HepG2 (cell line): ENCODE measurements around the gene NUDT22. TPM values are rescaled to one million over a fixed set of nuclear protein-coding genes. Genes with fewer than 3 reads are reported as not detected.

ENCODE experiments used
- ATAC-seq: fragments of 200-7000 bp; cut with Tn5 transposase; 3 replicates; pipeline ENCODE4 v1.9.1; 2020; ENCODE audit warnings: mild to moderate bottlenecking, moderate library complexity
- BruUV-seq: library from RNA; stranded (reverse); fragments of 400-500 nt; replicated peaks from 2 replicates; lab custom pipeline; 2021; lab: Mats Ljungman, UMichigan
- CTCF ChIA-PET: fragments of 300-600 bp; formaldehyde crosslinking; extraction: SDS; loops from one replicate; lab custom pipeline; 2021; ENCODE audit warnings: low total read pairs, inconsistent platforms, low intra/inter-chr PET ratio; lab: Yijun Ruan, JAX
- POLR2A ChIA-PET: fragments of 350-600 bp; sonication (Branson Sonifier 250); formaldehyde crosslinking; loops from one replicate; lab custom pipeline; 2020; ENCODE audit warnings: antibody characterized with exemption, inconsistent platforms; lab: Yijun Ruan, JAX
- DNase-seq: peaks from one replicate; pipeline ENCODE4 v3.0.0-alpha.2; 2015; ENCODE audit warnings: low spot score
- FAIRE-seq: peaks from 3 replicates; lab custom pipeline; 2011; peaks lifted over from hg19 to GRCh38; lab: Jason Lieb, UNC
- H2AFZ ChIP-seq: one replicate; pipeline ENCODE4 v1.6.1; 2011; ENCODE audit warnings: low read length, inconsistent platforms
- H3K27ac ChIP-seq: fragments of 300-600 bp; 3 replicates; pipeline ENCODE4 v1.8.0; 2011; ENCODE audit warnings: mixed run types, mild to moderate bottlenecking, mixed read lengths, low read length, inconsistent platforms; ENCODE audit not compliant: insufficient read depth; ENCODE audit errors: extremely low read length
- H3K27me3 ChIP-seq, 2 experiments: fragments of 200-600 bp in 1 of 2; 2 replicates in 1 of 2; 3 replicates in 1 of 2; pipeline versions ENCODE4 v1.6.0 to v1.8.0; 2011; ENCODE audit warnings: low read length in 2 of 2, mild to moderate bottlenecking in 2 of 2, moderate library complexity in 2 of 2, inconsistent platforms in 1 of 2; ENCODE audit not compliant: insufficient read depth in 2 of 2, control insufficient read depth in 1 of 2
- H3K36me3 ChIP-seq, 2 experiments: fragments of 200-600 bp in 1 of 2; replicated peaks in 1 of 2; 2 replicates in 1 of 2; 3 replicates in 1 of 2; pipeline versions ENCODE4 v1.5.1 to v1.8.0; 2011; ENCODE audit warnings: low read length in 2 of 2, inconsistent platforms in 1 of 2; ENCODE audit not compliant: insufficient read depth in 2 of 2, control insufficient read depth in 1 of 2
- H3K4me1 ChIP-seq: 2 replicates; pipeline ENCODE4 v1.5.1; 2012; ENCODE audit warnings: low read length, inconsistent platforms; ENCODE audit not compliant: insufficient read depth
- H3K4me2 ChIP-seq: 2 replicates; pipeline ENCODE4 v1.6.0; 2011; ENCODE audit warnings: low read depth, low read length, inconsistent platforms
- H3K4me3 ChIP-seq, 3 experiments: fragments of 200-600 bp in 1 of 3; sonication (generic), shearing (Covaris generic) in 1 of 3; replicated peaks in 1 of 3; 2 replicates each; pipeline ENCODE4 v1.5.1; 2011 to 2016; ENCODE audit warnings: low read length in 3 of 3, inconsistent platforms in 2 of 3, low read depth in 2 of 3, mild to moderate bottlenecking in 2 of 3, control low read depth in 1 of 3, mixed read lengths in 1 of 3; ENCODE audit not compliant: insufficient read depth in 1 of 3
- H3K79me2 ChIP-seq: one replicate; pipeline ENCODE4 v1.6.1; 2011; ENCODE audit warnings: low read length, inconsistent platforms; ENCODE audit not compliant: insufficient read depth
- H3K9ac ChIP-seq: 2 replicates; pipeline ENCODE4 v1.6.0; 2011; ENCODE audit warnings: mild to moderate bottlenecking, low read depth, low read length, inconsistent platforms; ENCODE audit not compliant: insufficient read depth
- H3K9me3 ChIP-seq: 2 replicates; pipeline ENCODE4 v1.5.1; 2012; ENCODE audit warnings: mild to moderate bottlenecking, low read length
- H4K20me1 ChIP-seq: 2 replicates; pipeline ENCODE4 v1.6.0; 2011; ENCODE audit warnings: inconsistent platforms, mild to moderate bottlenecking, low read length, moderate library complexity; ENCODE audit not compliant: insufficient read depth
- FUBP1 ChIP-seq: sonication (generic); formaldehyde crosslinking; IDR thresholded peaks from 2 replicates; pipeline ENCODE4 v1.5.1; 2020; ENCODE audit warnings: missing genetic modification reagents, mild to moderate bottlenecking, borderline replicate concordance
- HNRNPLL ChIP-seq: fragments of 200-400 bp; formaldehyde crosslinking; IDR thresholded peaks from 2 replicates; pipeline ENCODE4 v1.6.1; 2017; ENCODE audit warnings: mild to moderate bottlenecking, low read depth, low read length; ENCODE audit not compliant: poor library complexity, severe bottlenecking
- HOXD1 ChIP-seq: sonication (generic); formaldehyde crosslinking; IDR thresholded peaks from 2 replicates; pipeline ENCODE4 v1.5.0; 2020; ENCODE audit warnings: missing genetic modification reagents
- MAF1 ChIP-seq: sonication (generic); formaldehyde crosslinking; IDR thresholded peaks from 2 replicates; pipeline ENCODE4 v1.5.0; 2020; ENCODE audit warnings: missing genetic modification reagents, borderline replicate concordance
- SCMH1 ChIP-seq: sonication (generic); formaldehyde crosslinking; IDR thresholded peaks from 2 replicates; pipeline ENCODE4 v1.9.0; 2021; ENCODE audit warnings: missing genetic modification reagents, mild to moderate bottlenecking, borderline replicate concordance
- TOE1 ChIP-seq: sonication (generic); formaldehyde crosslinking; IDR thresholded peaks from 2 replicates; pipeline ENCODE4 v1.4.0; 2020; ENCODE audit warnings: mild to moderate bottlenecking, missing genetic modification reagents
- ZFYVE20 ChIP-seq: sonication (generic); formaldehyde crosslinking; IDR thresholded peaks from 2 replicates; pipeline ENCODE4 v1.8.0; 2023; ENCODE audit warnings: low read depth, mild to moderate bottlenecking, moderate library complexity, missing genetic modification reagents, borderline replicate concordance
- ZNF136 ChIP-seq: sonication (generic); formaldehyde crosslinking; IDR thresholded peaks from 2 replicates; pipeline ENCODE4 v1.8.1; 2022; ENCODE audit warnings: low read depth, mild to moderate bottlenecking, moderate library complexity, missing genetic modification reagents
- ZNF576 ChIP-seq: sonication (generic); formaldehyde crosslinking; IDR thresholded peaks from 2 replicates; pipeline ENCODE4 v1.4.0; 2020; ENCODE audit warnings: mild to moderate bottlenecking, missing genetic modification reagents
- ZNF589 ChIP-seq: sonication (generic); formaldehyde crosslinking; conservative IDR thresholded peaks from 2 replicates; pipeline ENCODE4 v1.8.0; 2022; ENCODE audit warnings: mild to moderate bottlenecking, moderate library complexity, missing genetic modification reagents
- ZNF746 ChIP-seq: sonication (generic); formaldehyde crosslinking; IDR thresholded peaks from 2 replicates; pipeline ENCODE4 v1.8.0; 2022; ENCODE audit warnings: mild to moderate bottlenecking, missing genetic modification reagents
- WGBS: methylation state at CpG from one replicate; pipeline ENCODE4 v1.1.6; 2017; ENCODE audit warnings: low lambda C conversion rate; 5-methylcytosine and 5-hydroxymethylcytosine counted together
- in situ Hi-C: cut with HindIII; loops from 2 replicates; pipeline ENCODE4 v1.10.0; 2017; ENCODE audit warnings: low pct_unique_long_range_greater_than_20kb; ENCODE audit not compliant: extremely low pct_ligation_motif_present
- intact Hi-C: fragments of 100-400 bp; cut with micrococcal nuclease; formaldehyde crosslinking; loops from one replicate; pipeline ENCODE4 v1.10.0; 2022; ENCODE audit not compliant: unreplicated experiment
- polyA plus RNA-seq, 8 experiments: library from polyadenylated mRNA; depleted of rRNA in 3 of 8; stranded (reverse) in 7 of 8; unstranded in 1 of 8; fragments of >200 nt; fragmentation: Illumina TruSeq in 4 of 8; extraction: Trizol in 4 of 8; gene quantifications; 2 replicates each; pipeline versions ENCODE4 v1.2.1 to v1.2.3, GENCODE V29; 2011 to 2016; ENCODE audit warnings: low read depth in 4 of 8, missing spikeins in 1 of 8, mixed read lengths in 1 of 8; ENCODE audit not compliant: insufficient read depth in 1 of 8
- total RNA-seq, 5 experiments: library from RNA; depleted of rRNA; stranded (reverse); fragments of >200 nt; fragmentation: Illumina TruSeq; extraction: Trizol; gene quantifications; 2 replicates each; pipeline ENCODE4 v1.2.3, GENCODE V29; 2016; ENCODE audit warnings: low read depth in 1 of 5

Gene NUDT22
- total and polyA plus RNA-seq, 2 of the 13 experiments (the other 11 are each of a cell fraction or from before 2014, with no cell fraction given) = 33.5 to 39.8 TPM

GRCh38 chr11:64275841-64276240, 49.8 kb downstream of the NUDT22 start:
- Histone ChIP-seq H4K20me1 (no peaks in the 10 kb centered on the region), H3K27me3 (no peaks in the 10 kb centered on the region), H3K9me3 (no peaks in the 10 kb centered on the region), H3K4me2 (no peak overlapping the region), H3K79me2 (peaks cover 9% of the 10 kb centered on the region), H3K4me1 (peaks cover 23% of the 10 kb centered on the region), H3K36me3 (peaks cover 2 to 7% of the 10 kb centered on the region in 2 experiments; a peak in 1 of 5 replicates), H3K9ac (no peak overlapping the region), H2AFZ (no peak overlapping the region), H3K4me3 (no peak overlapping the region), H3K27ac (no peak overlapping the region)
- BruUV-seq = no TSS peak
- DNase-seq (no peak), ATAC-seq (no peak), FAIRE-seq (no peak)
- POLR2A ChIA-PET = interaction anchor here (0.6 kb wide), 1 partner anchor 92 kb away, joined by 3 read pairs; no protein-coding TSS in a partner anchor
- intact Hi-C loops = no loop called here
- TF ChIP-seq ZNF746 (CRISPR knock-in tag) (no peak), ZNF576 (CRISPR knock-in tag) (no peak), ZNF589 (no peak), ZFYVE20 (CRISPR knock-in tag) (no peak), ZNF136 (CRISPR knock-in tag) (no peak), SCMH1 (CRISPR knock-in tag) (no peak), HOXD1 (CRISPR knock-in tag) (no peak), FUBP1 (CRISPR knock-in tag) (no peak), MAF1 (CRISPR knock-in tag) (no peak), TOE1 (CRISPR knock-in tag) (no peak), HNRNPLL (no peak)
- in situ Hi-C loops = no loop called here
- CTCF ChIA-PET = no interaction called here
- WGBS = 79% methylated on average over 2 of the region's 2 CpGs
